8988T (cell line): Measurements from ENCODE around the gene SOAT2.

ENCODE experiments used
- DNase-seq: peaks from one replicate; pipeline ENCODE4 v3.0.0; 2011

Gene SOAT2

GRCh38 chr12:53065470-53065869 is 37.8 kb upstream of the SOAT2 start:
- DNase-seq: no peak

- peak; percentile 93 for DNase-seq
These were observed 37.0 kb upstream of the SOAT2 start for GRCh38 chr12:53065975-53066931.

DNA sequence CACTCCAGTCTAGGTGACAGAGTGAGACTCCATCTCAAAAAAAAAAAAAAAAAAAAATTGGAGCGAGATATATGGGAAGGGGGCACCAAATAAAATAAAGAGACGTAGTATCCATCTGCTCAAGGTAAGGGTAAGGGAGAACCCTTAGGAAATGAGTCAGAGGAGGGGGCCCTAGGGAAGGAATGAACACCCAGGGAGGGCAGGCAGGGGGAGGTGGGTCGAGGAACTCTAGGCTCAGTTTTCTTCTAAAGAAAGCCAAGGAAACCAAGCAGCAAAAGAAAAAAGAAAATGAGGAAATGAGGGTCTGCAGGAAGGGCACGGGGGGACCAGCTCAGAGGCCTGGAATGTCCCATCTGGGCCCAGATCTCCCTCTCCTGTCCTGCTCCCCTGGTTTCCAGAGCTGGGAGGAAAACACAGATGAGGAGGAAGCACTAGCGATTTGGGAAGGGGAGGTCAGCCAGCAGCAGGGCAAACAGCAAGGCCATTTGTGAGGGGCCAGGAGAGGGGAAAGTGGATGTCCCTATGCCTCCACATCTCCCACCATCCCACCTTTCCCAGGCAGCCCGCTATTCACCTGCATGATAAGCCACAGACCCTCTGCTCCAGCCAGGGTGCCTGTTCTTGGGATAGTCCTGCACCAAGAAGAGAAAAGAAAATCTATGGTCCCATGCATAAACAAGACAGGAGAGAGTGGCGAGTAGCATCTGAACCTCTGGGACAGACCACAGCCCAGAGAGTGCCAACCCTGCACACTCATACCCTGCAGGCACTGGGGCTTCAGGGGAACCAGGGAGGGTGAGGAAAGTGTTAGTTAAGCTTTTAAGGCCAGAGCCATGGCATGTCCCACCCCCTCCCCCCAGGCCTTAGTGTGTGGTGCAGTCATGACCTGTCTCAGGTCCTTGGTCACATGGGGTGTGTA is 36.0 kb upstream of the SOAT2 start:
- no peak for DNase-seq

DNA sequence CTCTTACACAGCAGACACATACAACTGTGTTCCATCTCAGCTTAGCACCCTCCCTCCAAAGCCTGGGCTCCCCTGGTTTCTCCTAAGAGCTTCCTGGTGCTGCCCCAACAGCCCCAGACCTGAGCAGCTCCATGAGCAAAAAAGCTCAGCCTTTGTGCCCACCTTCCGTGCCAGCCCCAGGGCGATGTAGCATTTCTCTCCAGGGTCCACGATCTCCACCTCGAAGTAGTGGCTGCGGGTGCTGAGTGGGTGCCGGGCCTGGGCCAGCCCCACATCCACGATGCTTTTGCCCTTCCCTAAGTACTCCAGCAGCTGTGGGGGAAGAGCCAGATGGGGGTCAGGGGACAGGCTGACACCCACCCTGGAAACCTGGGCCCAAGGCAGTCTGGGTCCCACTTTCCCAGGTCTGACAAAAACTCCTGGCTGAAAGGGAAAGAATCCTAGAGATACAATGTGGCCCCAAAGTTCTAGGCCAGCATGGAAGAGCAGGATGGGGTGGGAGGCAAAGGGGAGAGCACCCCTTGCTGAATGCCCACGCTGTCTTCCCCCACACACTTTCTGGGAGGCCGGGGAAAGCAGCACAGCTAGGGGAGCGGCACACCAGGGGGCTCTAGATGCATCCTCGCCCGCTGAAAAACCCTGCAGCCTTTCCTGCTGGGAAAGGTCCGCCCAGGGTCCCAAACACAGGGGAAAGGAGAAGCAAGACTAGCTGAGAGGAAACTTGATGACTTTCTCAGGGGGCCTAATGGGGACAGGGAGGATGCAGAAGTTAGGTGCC is 35.1 kb upstream of the SOAT2 start:
- DNase-seq: no peak

- DNase-seq: no peak
These were observed 34.3 kb upstream of the SOAT2 start for GRCh38 chr12:53068811-53069585.

GRCh38 chr12:53069621-53070410 is 33.5 kb upstream of the SOAT2 start:
- no peak for DNase-seq

GRCh38 chr12:53070877-53071492 is 32.3 kb upstream of the SOAT2 start:
- DNase-seq: no peak

GRCh38 chr12:53071591-53072551 is 31.4 kb upstream of the SOAT2 start:
- no peak for DNase-seq

GRCh38 chr12:53073881-53074280 is 29.4 kb upstream of the SOAT2 start:
- DNase-seq: no peak

- DNase-seq: no peak
These were observed 28.8 kb upstream of the SOAT2 start for GRCh38 chr12:53074283-53074998.

- no peak for DNase-seq
These were observed 28.3 kb upstream of the SOAT2 start for GRCh38 chr12:53074999-53075370.

- DNase-seq: no peak
These were observed 26.8 kb upstream of the SOAT2 start for GRCh38 chr12:53076461-53076860.

GRCh38 chr12:53077030-53077429 is 26.3 kb upstream of the SOAT2 start:
- no peak for DNase-seq

GRCh38 chr12:53078425-53079225 is 24.7 kb upstream of the SOAT2 start:
- no peak for DNase-seq

GRCh38 chr12:53079226-53080117 is 23.8 kb upstream of the SOAT2 start, which contains the start of gene SPRYD3:
SPRYD3 (minus strand) TSS chr12:53079390; CDS start chr12:53079333, 57 bp downstream.
- peak; percentile 99 for DNase-seq

GRCh38 chr12:53082637-53083175 is 20.6 kb upstream of the SOAT2 start:
- no peak for DNase-seq
